HepG2 (cell line): ENCODE measurements around the gene BAG3. TPM values are rescaled to one million over a fixed set of nuclear protein-coding genes. Genes with fewer than 3 reads are reported as not detected.

Experiments
- ATAC-seq: fragments of 200-7000 bp; cut with Tn5 transposase; 3 replicates; pipeline ENCODE4 v1.9.1; 2020; ENCODE audit warnings: mild to moderate bottlenecking, moderate library complexity
- BruUV-seq: library from RNA; stranded (reverse); fragments of 400-500 nt; replicated peaks from 2 replicates; lab custom pipeline; 2021; lab: Mats Ljungman, UMichigan
- CTCF ChIA-PET: fragments of 300-600 bp; formaldehyde crosslinking; extraction: SDS; loops from one replicate; lab custom pipeline; 2021; ENCODE audit warnings: low total read pairs, inconsistent platforms, low intra/inter-chr PET ratio; lab: Yijun Ruan, JAX
- POLR2A ChIA-PET: fragments of 350-600 bp; sonication (Branson Sonifier 250); formaldehyde crosslinking; loops from one replicate; lab custom pipeline; 2020; ENCODE audit warnings: antibody characterized with exemption, inconsistent platforms; lab: Yijun Ruan, JAX
- DNase-seq: peaks from one replicate; pipeline ENCODE4 v3.0.0-alpha.2; 2015; ENCODE audit warnings: low spot score
- FAIRE-seq: peaks from 3 replicates; lab custom pipeline; 2011; peaks lifted over from hg19 to GRCh38; lab: Jason Lieb, UNC
- H2AFZ ChIP-seq: one replicate; pipeline ENCODE4 v1.6.1; 2011; ENCODE audit warnings: low read length, inconsistent platforms
- H3K27ac ChIP-seq: fragments of 300-600 bp; 3 replicates; pipeline ENCODE4 v1.8.0; 2011; ENCODE audit warnings: mixed run types, mild to moderate bottlenecking, mixed read lengths, low read length, inconsistent platforms; ENCODE audit not compliant: insufficient read depth; ENCODE audit errors: extremely low read length
- H3K27me3 ChIP-seq, 2 experiments: fragments of 200-600 bp in 1 of 2; 2 replicates in 1 of 2; 3 replicates in 1 of 2; pipeline versions ENCODE4 v1.6.0 to v1.8.0; 2011; ENCODE audit warnings: low read length in 2 of 2, mild to moderate bottlenecking in 2 of 2, moderate library complexity in 2 of 2, inconsistent platforms in 1 of 2; ENCODE audit not compliant: insufficient read depth in 2 of 2, control insufficient read depth in 1 of 2
- H3K36me3 ChIP-seq, 2 experiments: fragments of 200-600 bp in 1 of 2; replicated peaks in 1 of 2; 2 replicates in 1 of 2; 3 replicates in 1 of 2; pipeline versions ENCODE4 v1.5.1 to v1.8.0; 2011; ENCODE audit warnings: low read length in 2 of 2, inconsistent platforms in 1 of 2; ENCODE audit not compliant: insufficient read depth in 2 of 2, control insufficient read depth in 1 of 2
- H3K4me1 ChIP-seq: 2 replicates; pipeline ENCODE4 v1.5.1; 2012; ENCODE audit warnings: low read length, inconsistent platforms; ENCODE audit not compliant: insufficient read depth
- H3K4me2 ChIP-seq: 2 replicates; pipeline ENCODE4 v1.6.0; 2011; ENCODE audit warnings: low read depth, low read length, inconsistent platforms
- H3K4me3 ChIP-seq, 3 experiments: fragments of 200-600 bp in 1 of 3; sonication (generic), shearing (Covaris generic) in 1 of 3; replicated peaks in 1 of 3; 2 replicates each; pipeline ENCODE4 v1.5.1; 2011 to 2016; ENCODE audit warnings: low read length in 3 of 3, inconsistent platforms in 2 of 3, low read depth in 2 of 3, mild to moderate bottlenecking in 2 of 3, control low read depth in 1 of 3, mixed read lengths in 1 of 3; ENCODE audit not compliant: insufficient read depth in 1 of 3
- H3K79me2 ChIP-seq: one replicate; pipeline ENCODE4 v1.6.1; 2011; ENCODE audit warnings: low read length, inconsistent platforms; ENCODE audit not compliant: insufficient read depth
- H3K9ac ChIP-seq: 2 replicates; pipeline ENCODE4 v1.6.0; 2011; ENCODE audit warnings: mild to moderate bottlenecking, low read depth, low read length, inconsistent platforms; ENCODE audit not compliant: insufficient read depth
- H3K9me3 ChIP-seq: 2 replicates; pipeline ENCODE4 v1.5.1; 2012; ENCODE audit warnings: mild to moderate bottlenecking, low read length
- H4K20me1 ChIP-seq: 2 replicates; pipeline ENCODE4 v1.6.0; 2011; ENCODE audit warnings: inconsistent platforms, mild to moderate bottlenecking, low read length, moderate library complexity; ENCODE audit not compliant: insufficient read depth
- KDM2A ChIP-seq: sonication (generic); formaldehyde crosslinking; IDR thresholded peaks from 2 replicates; pipeline ENCODE4 v1.4.0; 2020; ENCODE audit warnings: low read depth, missing genetic modification reagents, borderline replicate concordance
- MAFK ChIP-seq, 2 experiments: IDR thresholded peaks in 1 of 2; conservative IDR thresholded peaks in 1 of 2; 2 replicates each; pipeline ENCODE4 v1.6.1; 2011; ENCODE audit warnings: improper control_type of control experiment in 2 of 2, low read length in 2 of 2
- NCOA2 ChIP-seq: sonication (generic); formaldehyde crosslinking; IDR thresholded peaks from 2 replicates; pipeline ENCODE4 v1.8.0; 2022; ENCODE audit warnings: inconsistent platforms
- NFE2 ChIP-seq: sonication (generic); formaldehyde crosslinking; IDR thresholded peaks from 2 replicates; pipeline ENCODE4 v1.4.0; 2020; ENCODE audit warnings: missing genetic modification reagents
- RORA ChIP-seq: sonication (generic); formaldehyde crosslinking; IDR thresholded peaks from 2 replicates; pipeline ENCODE4 v1.5.0; 2020; ENCODE audit warnings: mild to moderate bottlenecking, missing genetic modification reagents, moderate library complexity
- RXRA ChIP-seq: sonication (generic); formaldehyde crosslinking; IDR thresholded peaks from 2 replicates; pipeline ENCODE4 v1.5.1; 2020; ENCODE audit warnings: missing genetic modification reagents
- ZBTB38 ChIP-seq: sonication (generic); formaldehyde crosslinking; IDR thresholded peaks from 2 replicates; pipeline ENCODE4 v1.5.1; 2020; ENCODE audit warnings: mild to moderate bottlenecking, missing genetic modification reagents
- WGBS: methylation state at CpG from one replicate; pipeline ENCODE4 v1.1.6; 2017; ENCODE audit warnings: low lambda C conversion rate; 5-methylcytosine and 5-hydroxymethylcytosine counted together
- in situ Hi-C: cut with HindIII; loops from 2 replicates; pipeline ENCODE4 v1.10.0; 2017; ENCODE audit warnings: low pct_unique_long_range_greater_than_20kb; ENCODE audit not compliant: extremely low pct_ligation_motif_present
- intact Hi-C: fragments of 100-400 bp; cut with micrococcal nuclease; formaldehyde crosslinking; loops from one replicate; pipeline ENCODE4 v1.10.0; 2022; ENCODE audit not compliant: unreplicated experiment
- polyA plus RNA-seq, 8 experiments: library from polyadenylated mRNA; depleted of rRNA in 3 of 8; stranded (reverse) in 7 of 8; unstranded in 1 of 8; fragments of >200 nt; fragmentation: Illumina TruSeq in 4 of 8; extraction: Trizol in 4 of 8; gene quantifications; 2 replicates each; pipeline versions ENCODE4 v1.2.1 to v1.2.3, GENCODE V29; 2011 to 2016; ENCODE audit warnings: low read depth in 4 of 8, missing spikeins in 1 of 8, mixed read lengths in 1 of 8; ENCODE audit not compliant: insufficient read depth in 1 of 8
- total RNA-seq, 5 experiments: library from RNA; depleted of rRNA; stranded (reverse); fragments of >200 nt; fragmentation: Illumina TruSeq; extraction: Trizol; gene quantifications; 2 replicates each; pipeline ENCODE4 v1.2.3, GENCODE V29; 2016; ENCODE audit warnings: low read depth in 1 of 5
- TF ChIP-seq, protein P1 (sequence below): sonication (generic); formaldehyde crosslinking; IDR thresholded peaks from 2 replicates; pipeline ENCODE4 v1.5.1; 2020; ENCODE audit warnings: mild to moderate bottlenecking, missing genetic modification reagents, borderline replicate concordance
- TF ChIP-seq, protein P2 (sequence below): sonication (generic); formaldehyde crosslinking; IDR thresholded peaks from 2 replicates; pipeline ENCODE4 v1.5.1; 2020; ENCODE audit warnings: mild to moderate bottlenecking, missing genetic modification reagents, moderate library complexity
- TF ChIP-seq, protein P3 (sequence below): sonication (generic); formaldehyde crosslinking; IDR thresholded peaks from 2 replicates; pipeline ENCODE4 v1.4.0; 2020; ENCODE audit warnings: missing genetic modification reagents
- TF ChIP-seq, protein P4 (sequence below): IDR thresholded peaks from 2 replicates; pipeline ENCODE4 v1.6.1; 2012; ENCODE audit warnings: low read length, improper control_type of control experiment

BAG3 gene
- total and polyA plus RNA-seq, 2 of the 13 experiments (the other 11 are each of a cell fraction or from before 2014, with no cell fraction given), result 2.9 to 6.7 TPM

- no peak overlapping the region for H3K4me2 ChIP-seq
- WGBS, result 88% methylated on average over 7 of the region's 10 CpGs
- ChIA-PET CTCF (no interaction called here), POLR2A (interaction anchor here (3.0 kb wide), 1 partner anchor 9 kb away, joined by 15 read pairs; the partner anchor contains the start of gene BAG3)
- no TSS peak for BruUV-seq
- no peaks in the 10 kb centered on the region for H3K9me3 ChIP-seq
- peaks cover 17% of the 10 kb centered on the region for H4K20me1 ChIP-seq
- in situ Hi-C loops (no loop called here), intact Hi-C loops (no loop called here)
- no peak overlapping the region for H3K27ac ChIP-seq
- H3K27me3 ChIP-seq, result no peaks in the 10 kb centered on the region
- FAIRE-seq (no peak), ATAC-seq (peak; percentile 53), DNase-seq (peak; percentile 30)
- H3K79me2 ChIP-seq, result peaks cover 91% of the 10 kb centered on the region
- peaks cover 14 to 37% of the 10 kb centered on the region in 2 experiments; a peak in 4 of 5 replicates for H3K36me3 ChIP-seq
- H3K4me1 ChIP-seq, result peaks cover 75% of the 10 kb centered on the region
- no peak overlapping the region for H2AFZ ChIP-seq
- no peak overlapping the region for H3K4me3 ChIP-seq
- H3K9ac ChIP-seq, result no peak overlapping the region
- TF ChIP-seq NFE2, result no peak
- no peak for TF ChIP-seq NCOA2 (CRISPR knock-in tag)
- TF ChIP-seq RORA (CRISPR knock-in tag), result no peak
- TF ChIP-seq ZBTB38 (CRISPR knock-in tag), result 0 out of 2 replicates have a peak, but pooled peaks have one; percentile 40
- TF ChIP-seq MAFK (conservative IDR thresholded peaks at IDR 0.05 in 1 of 2, IDR thresholded peaks at IDR 0.05 in 1 of 2; ENCODE audit: low read length in 2 of 2), result peak; percentile 19 to 44; a peak in 3 of 4 replicates
- TF ChIP-seq RXRA (CRISPR knock-in tag), result no peak
- TF ChIP-seq, protein P1, sequence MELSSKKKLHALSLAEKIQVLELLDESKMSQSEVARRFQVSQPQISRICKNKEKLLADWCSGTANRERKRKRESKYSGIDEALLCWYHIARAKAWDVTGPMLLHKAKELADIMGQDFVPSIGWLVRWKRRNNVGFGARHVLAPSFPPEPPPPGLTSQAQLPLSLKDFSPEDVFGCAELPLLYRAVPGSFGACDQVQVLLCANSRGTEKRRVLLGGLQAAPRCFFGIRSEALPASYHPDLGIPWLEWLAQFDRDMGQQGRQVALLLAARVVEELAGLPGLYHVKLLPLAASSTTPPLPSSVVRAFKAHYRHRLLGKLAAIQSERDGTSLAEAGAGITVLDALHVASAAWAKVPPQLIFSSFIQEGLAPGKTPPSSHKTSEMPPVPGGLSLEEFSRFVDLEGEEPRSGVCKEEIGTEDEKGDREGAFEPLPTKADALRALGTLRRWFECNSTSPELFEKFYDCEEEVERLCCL (CRISPR knock-in tag), result no peak
- 0 out of 2 replicates have a peak, but pooled peaks have one; percentile 10 for TF ChIP-seq KDM2A (CRISPR knock-in tag)
- TF ChIP-seq, protein P2, sequence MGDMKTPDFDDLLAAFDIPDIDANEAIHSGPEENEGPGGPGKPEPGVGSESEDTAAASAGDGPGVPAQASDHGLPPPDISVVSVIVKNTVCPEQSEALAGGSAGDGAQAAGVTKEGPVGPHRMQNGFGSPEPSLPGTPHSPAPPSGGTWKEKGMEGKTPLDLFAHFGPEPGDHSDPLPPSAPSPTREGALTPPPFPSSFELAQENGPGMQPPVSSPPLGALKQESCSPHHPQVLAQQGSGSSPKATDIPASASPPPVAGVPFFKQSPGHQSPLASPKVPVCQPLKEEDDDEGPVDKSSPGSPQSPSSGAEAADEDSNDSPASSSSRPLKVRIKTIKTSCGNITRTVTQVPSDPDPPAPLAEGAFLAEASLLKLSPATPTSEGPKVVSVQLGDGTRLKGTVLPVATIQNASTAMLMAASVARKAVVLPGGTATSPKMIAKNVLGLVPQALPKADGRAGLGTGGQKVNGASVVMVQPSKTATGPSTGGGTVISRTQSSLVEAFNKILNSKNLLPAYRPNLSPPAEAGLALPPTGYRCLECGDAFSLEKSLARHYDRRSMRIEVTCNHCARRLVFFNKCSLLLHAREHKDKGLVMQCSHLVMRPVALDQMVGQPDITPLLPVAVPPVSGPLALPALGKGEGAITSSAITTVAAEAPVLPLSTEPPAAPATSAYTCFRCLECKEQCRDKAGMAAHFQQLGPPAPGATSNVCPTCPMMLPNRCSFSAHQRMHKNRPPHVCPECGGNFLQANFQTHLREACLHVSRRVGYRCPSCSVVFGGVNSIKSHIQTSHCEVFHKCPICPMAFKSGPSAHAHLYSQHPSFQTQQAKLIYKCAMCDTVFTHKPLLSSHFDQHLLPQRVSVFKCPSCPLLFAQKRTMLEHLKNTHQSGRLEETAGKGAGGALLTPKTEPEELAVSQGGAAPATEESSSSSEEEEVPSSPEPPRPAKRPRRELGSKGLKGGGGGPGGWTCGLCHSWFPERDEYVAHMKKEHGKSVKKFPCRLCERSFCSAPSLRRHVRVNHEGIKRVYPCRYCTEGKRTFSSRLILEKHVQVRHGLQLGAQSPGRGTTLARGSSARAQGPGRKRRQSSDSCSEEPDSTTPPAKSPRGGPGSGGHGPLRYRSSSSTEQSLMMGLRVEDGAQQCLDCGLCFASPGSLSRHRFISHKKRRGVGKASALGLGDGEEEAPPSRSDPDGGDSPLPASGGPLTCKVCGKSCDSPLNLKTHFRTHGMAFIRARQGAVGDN (CRISPR knock-in tag), result peak; percentile 55
- TF ChIP-seq, protein P3, sequence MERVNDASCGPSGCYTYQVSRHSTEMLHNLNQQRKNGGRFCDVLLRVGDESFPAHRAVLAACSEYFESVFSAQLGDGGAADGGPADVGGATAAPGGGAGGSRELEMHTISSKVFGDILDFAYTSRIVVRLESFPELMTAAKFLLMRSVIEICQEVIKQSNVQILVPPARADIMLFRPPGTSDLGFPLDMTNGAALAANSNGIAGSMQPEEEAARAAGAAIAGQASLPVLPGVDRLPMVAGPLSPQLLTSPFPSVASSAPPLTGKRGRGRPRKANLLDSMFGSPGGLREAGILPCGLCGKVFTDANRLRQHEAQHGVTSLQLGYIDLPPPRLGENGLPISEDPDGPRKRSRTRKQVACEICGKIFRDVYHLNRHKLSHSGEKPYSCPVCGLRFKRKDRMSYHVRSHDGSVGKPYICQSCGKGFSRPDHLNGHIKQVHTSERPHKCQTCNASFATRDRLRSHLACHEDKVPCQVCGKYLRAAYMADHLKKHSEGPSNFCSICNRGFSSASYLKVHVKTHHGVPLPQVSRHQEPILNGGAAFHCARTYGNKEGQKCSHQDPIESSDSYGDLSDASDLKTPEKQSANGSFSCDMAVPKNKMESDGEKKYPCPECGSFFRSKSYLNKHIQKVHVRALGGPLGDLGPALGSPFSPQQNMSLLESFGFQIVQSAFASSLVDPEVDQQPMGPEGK (CRISPR knock-in tag), result 0 out of 2 replicates have a peak, but pooled peaks have one; percentile 26
- TF ChIP-seq, protein P4, sequence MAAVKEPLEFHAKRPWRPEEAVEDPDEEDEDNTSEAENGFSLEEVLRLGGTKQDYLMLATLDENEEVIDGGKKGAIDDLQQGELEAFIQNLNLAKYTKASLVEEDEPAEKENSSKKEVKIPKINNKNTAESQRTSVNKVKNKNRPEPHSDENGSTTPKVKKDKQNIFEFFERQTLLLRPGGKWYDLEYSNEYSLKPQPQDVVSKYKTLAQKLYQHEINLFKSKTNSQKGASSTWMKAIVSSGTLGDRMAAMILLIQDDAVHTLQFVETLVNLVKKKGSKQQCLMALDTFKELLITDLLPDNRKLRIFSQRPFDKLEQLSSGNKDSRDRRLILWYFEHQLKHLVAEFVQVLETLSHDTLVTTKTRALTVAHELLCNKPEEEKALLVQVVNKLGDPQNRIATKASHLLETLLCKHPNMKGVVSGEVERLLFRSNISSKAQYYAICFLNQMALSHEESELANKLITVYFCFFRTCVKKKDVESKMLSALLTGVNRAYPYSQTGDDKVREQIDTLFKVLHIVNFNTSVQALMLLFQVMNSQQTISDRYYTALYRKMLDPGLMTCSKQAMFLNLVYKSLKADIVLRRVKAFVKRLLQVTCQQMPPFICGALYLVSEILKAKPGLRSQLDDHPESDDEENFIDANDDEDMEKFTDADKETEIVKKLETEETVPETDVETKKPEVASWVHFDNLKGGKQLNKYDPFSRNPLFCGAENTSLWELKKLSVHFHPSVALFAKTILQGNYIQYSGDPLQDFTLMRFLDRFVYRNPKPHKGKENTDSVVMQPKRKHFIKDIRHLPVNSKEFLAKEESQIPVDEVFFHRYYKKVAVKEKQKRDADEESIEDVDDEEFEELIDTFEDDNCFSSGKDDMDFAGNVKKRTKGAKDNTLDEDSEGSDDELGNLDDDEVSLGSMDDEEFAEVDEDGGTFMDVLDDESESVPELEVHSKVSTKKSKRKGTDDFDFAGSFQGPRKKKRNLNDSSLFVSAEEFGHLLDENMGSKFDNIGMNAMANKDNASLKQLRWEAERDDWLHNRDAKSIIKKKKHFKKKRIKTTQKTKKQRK, result no peak
These were observed 8.8 kb downstream of the BAG3 start for GRCh38 chr10:119659951-119660350.
